CD4-positive, alpha-beta T cell (primary cell): ENCODE data around the gene TMEM203. TPM values are rescaled to one million over a fixed set of nuclear protein-coding genes. Genes with fewer than 3 reads are reported as not detected.

ENCODE experiments used
- ATAC-seq: fragments of 200-7000 bp; cut with Tn5 transposase; one replicate; pipeline ENCODE4 v1.10.0; 2022; ENCODE audit warnings: mild to moderate bottlenecking; ENCODE audit not compliant: poor library complexity
- CTCF ChIA-PET: fragments of 350-600 bp; sonication (Branson Sonifier 250); formaldehyde crosslinking; loops from one replicate; lab custom pipeline; 2021; ENCODE audit warnings: antibody characterized with exemption, inconsistent platforms; lab: Charles Lee
- POLR2A ChIA-PET: fragments of 350-600 bp; sonication (Branson Sonifier 250); formaldehyde crosslinking; loops from one replicate; lab custom pipeline; 2021; ENCODE audit warnings: antibody characterized with exemption, inconsistent platforms; lab: Charles Lee
- DNase-seq, 14 experiments: peaks; one replicate each; pipeline ENCODE4 v3.0.0-alpha.2; 2013 to 2020; ENCODE audit warnings: mixed read lengths in 2 of 14
- H3K27ac ChIP-seq, 2 donors: one replicate each; pipeline versions ENCODE4 v1.5.1 to v1.7.0; 2013; ENCODE audit warnings: low read length in 2 of 2, low read depth in 1 of 2, mild to moderate bottlenecking in 1 of 2
- H3K27me3 ChIP-seq, 2 experiments: 1 replicate in 1 of 2; 2 replicates in 1 of 2; pipeline versions ENCODE4 v1.6.1 to v1.7.0; 2013; ENCODE audit warnings: low read length in 2 of 2, control low read depth in 1 of 2, mild to moderate bottlenecking in 1 of 2, moderate library complexity in 1 of 2; ENCODE audit not compliant: insufficient read depth in 2 of 2, control insufficient read depth in 1 of 2
- H3K36me3 ChIP-seq: one replicate; pipeline ENCODE4 v1.6.1; 2013; ENCODE audit warnings: low read length, control low read depth; ENCODE audit not compliant: insufficient read depth
- H3K4me1 ChIP-seq: one replicate; pipeline ENCODE4 v1.6.1; 2013; ENCODE audit warnings: low read length, control low read depth; ENCODE audit not compliant: insufficient read depth
- H3K4me3 ChIP-seq: one replicate; pipeline ENCODE4 v1.5.1; 2013; ENCODE audit warnings: mild to moderate bottlenecking, low read length, moderate library complexity
- H3K9me3 ChIP-seq, 2 experiments: 1 replicate in 1 of 2; 2 replicates in 1 of 2; pipeline versions ENCODE4 v1.6.1 to v1.7.0; 2013; ENCODE audit warnings: low read length in 2 of 2, mild to moderate bottlenecking in 2 of 2, control low read depth in 1 of 2, moderate library complexity in 1 of 2; ENCODE audit not compliant: control insufficient read depth in 1 of 2, insufficient read depth in 1 of 2
- H3K27ac Mint-ChIP-seq: one replicate; pipeline ENCODE4 v1.8.0; 2020; ENCODE audit warnings: mixed read lengths
- H3K27me3 Mint-ChIP-seq: one replicate; pipeline ENCODE4 v1.8.0; 2021; ENCODE audit warnings: mixed read lengths
- H3K36me3 Mint-ChIP-seq: one replicate; pipeline ENCODE4 v1.8.0; 2021; ENCODE audit warnings: low read depth, mixed read lengths
- H3K4me1 Mint-ChIP-seq: one replicate; pipeline ENCODE4 v1.8.0; 2021; ENCODE audit warnings: low read depth, mixed read lengths
- H3K4me3 Mint-ChIP-seq: one replicate; pipeline ENCODE4 v1.8.0; 2020; ENCODE audit warnings: mild to moderate bottlenecking, mixed read lengths
- H3K9me3 Mint-ChIP-seq: one replicate; pipeline ENCODE4 v1.8.0; 2020; ENCODE audit warnings: mixed read lengths
- intact Hi-C, 2 experiments: fragments of 100-400 bp; cut with DNase I in 1 of 2; cut with micrococcal nuclease in 1 of 2; formaldehyde crosslinking; loops; one replicate each; pipeline versions ENCODE4 v1.15.1 to v1.9.0; 2023 to 2025; cut with DNase I, micrococcal nuclease
- total RNA-seq, 174 experiments: library from RNA in 2 of 174; stranded (reverse) in 2 of 174; gene quantifications; one replicate each; pipeline ENCODE4 v1.2.3 and lab custom pipeline; 2021 to 2026
- TF ChIP-seq, protein P1 (sequence below): fragments of 200-600 bp; IDR thresholded peaks from one replicate; pipeline ENCODE4 v1.8.0; 2022; ENCODE audit warnings: antibody characterized with exemption, mild to moderate bottlenecking

Gene TMEM203
- total RNA-seq, 2 experiments from 2014 or later, result 18.2 to 18.7 TPM

DNA sequence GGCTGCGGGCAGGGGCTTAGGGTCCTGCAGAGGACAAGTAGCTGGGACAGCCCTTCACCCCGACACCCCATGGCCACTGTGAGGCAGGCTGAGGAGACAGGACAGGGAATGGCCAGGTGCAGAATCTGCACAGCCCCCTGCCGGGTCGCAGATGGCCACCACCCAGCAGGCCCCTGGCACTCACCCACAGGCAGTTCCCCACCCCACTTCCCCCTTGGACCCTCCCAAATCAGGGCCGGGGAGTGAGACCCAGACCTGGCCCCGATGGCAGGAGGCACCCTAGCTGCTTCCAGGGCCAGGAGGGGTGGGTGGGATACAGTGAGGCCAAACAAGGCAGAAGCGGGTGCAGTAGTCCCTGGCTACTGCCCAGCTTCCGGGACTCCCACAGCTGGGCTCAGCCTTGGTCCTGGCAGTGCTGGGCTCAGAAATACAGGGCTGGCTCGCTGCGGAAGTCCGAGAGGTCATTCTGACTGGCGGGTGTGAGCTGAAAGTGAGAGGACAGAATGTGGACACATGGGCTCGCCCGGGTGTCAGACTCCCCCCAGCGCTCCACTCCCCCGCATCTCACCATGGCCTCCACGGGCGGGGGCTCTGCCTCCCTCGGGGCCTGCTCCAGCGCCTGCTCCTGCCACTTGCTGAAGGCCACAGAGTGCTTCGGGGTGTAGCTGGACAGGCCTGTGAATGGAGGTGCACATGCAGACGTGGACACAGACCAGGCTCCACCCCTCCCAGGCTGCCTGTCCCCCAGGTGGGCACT lies 13.6 kb downstream of the TMEM203 start:
- ATAC-seq (no peak), DNase-seq (no peak)
- intact Hi-C loops, result no loop called here
- no peak overlapping the region for H3K27ac ChIP-seq
- H3K27ac Mint-ChIP-seq, result no peak overlapping the region
- peaks cover 25% of the 10 kb centered on the region for H3K36me3 Mint-ChIP-seq
- POLR2A ChIA-PET, result interaction anchor here (0.8 to 1.3 kb wide), 4 partner anchors 9 to 32 kb away, joined by 3 to 4 read pairs (median 3); partner anchors contain the start of gene TPRN
- no peaks in the 10 kb centered on the region for H3K27me3 ChIP-seq
- CTCF ChIA-PET, result interaction anchor here (0.5 kb wide), 1 partner anchor 62 kb away, joined by 3 read pairs; no protein-coding TSS in a partner anchor
- no peaks in the 10 kb centered on the region for H3K9me3 ChIP-seq
- no peak overlapping the region for H3K4me3 ChIP-seq
- H3K9me3 Mint-ChIP-seq, result no peaks in the 10 kb centered on the region
- peaks cover 32% of the 10 kb centered on the region for H3K4me1 ChIP-seq
- TF ChIP-seq, protein P1, sequence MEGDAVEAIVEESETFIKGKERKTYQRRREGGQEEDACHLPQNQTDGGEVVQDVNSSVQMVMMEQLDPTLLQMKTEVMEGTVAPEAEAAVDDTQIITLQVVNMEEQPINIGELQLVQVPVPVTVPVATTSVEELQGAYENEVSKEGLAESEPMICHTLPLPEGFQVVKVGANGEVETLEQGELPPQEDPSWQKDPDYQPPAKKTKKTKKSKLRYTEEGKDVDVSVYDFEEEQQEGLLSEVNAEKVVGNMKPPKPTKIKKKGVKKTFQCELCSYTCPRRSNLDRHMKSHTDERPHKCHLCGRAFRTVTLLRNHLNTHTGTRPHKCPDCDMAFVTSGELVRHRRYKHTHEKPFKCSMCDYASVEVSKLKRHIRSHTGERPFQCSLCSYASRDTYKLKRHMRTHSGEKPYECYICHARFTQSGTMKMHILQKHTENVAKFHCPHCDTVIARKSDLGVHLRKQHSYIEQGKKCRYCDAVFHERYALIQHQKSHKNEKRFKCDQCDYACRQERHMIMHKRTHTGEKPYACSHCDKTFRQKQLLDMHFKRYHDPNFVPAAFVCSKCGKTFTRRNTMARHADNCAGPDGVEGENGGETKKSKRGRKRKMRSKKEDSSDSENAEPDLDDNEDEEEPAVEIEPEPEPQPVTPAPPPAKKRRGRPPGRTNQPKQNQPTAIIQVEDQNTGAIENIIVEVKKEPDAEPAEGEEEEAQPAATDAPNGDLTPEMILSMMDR, result no peak
- no peaks in the 10 kb centered on the region for H3K27me3 Mint-ChIP-seq
- H3K4me3 Mint-ChIP-seq, result no peak overlapping the region
- peaks cover 19% of the 10 kb centered on the region for H3K4me1 Mint-ChIP-seq
- peaks cover 20% of the 10 kb centered on the region for H3K36me3 ChIP-seq

DNA sequence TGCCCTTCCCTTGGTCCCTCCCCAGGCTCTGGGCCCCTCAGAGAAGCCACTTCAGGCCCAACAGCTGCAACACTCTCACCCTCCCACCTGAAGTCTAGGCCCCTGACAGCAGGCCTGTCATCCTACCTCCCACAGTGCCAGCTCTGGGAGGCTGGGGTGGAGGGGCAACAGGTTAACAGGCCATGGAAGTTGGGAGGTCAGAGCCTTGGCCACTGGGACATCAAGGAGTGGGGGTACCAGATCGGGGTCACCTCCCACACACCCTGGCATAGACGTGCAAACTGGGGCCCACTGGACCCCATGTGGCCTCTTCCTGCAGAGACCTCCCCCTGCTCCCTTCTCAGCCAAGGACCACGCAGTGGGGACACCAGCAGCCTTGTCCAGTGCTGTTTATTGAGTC lies 14.2 kb downstream of the TMEM203 start:
- H3K27me3 ChIP-seq, result no peaks in the 10 kb centered on the region
- DNase-seq, result no peak
- peaks cover 39% of the 10 kb centered on the region for H3K4me1 ChIP-seq
- Mint-ChIP-seq H3K9me3 (no peaks in the 10 kb centered on the region), H3K4me3 (no peak overlapping the region), H3K27ac (peak overlapping the region; percentile 67), H3K36me3 (peaks cover 31% of the 10 kb centered on the region), H3K4me1 (peaks cover 25% of the 10 kb centered on the region), H3K27me3 (no peaks in the 10 kb centered on the region)
- no peak overlapping the region for H3K27ac ChIP-seq
- ChIA-PET CTCF (interaction anchor here (0.5 kb wide), 1 partner anchor 61 kb away, joined by 3 read pairs; no protein-coding TSS in a partner anchor), POLR2A (interaction anchor here (0.8 to 1.3 kb wide), 2 partner anchors 10 to 33 kb away, joined by 3 read pairs; no protein-coding TSS in a partner anchor)
- no peak overlapping the region for H3K4me3 ChIP-seq
- H3K9me3 ChIP-seq, result no peaks in the 10 kb centered on the region
- TF ChIP-seq, protein P1, result no peak
- H3K36me3 ChIP-seq, result peaks cover 25% of the 10 kb centered on the region
- intact Hi-C loops, result no loop called here
- no peak for ATAC-seq

DNA sequence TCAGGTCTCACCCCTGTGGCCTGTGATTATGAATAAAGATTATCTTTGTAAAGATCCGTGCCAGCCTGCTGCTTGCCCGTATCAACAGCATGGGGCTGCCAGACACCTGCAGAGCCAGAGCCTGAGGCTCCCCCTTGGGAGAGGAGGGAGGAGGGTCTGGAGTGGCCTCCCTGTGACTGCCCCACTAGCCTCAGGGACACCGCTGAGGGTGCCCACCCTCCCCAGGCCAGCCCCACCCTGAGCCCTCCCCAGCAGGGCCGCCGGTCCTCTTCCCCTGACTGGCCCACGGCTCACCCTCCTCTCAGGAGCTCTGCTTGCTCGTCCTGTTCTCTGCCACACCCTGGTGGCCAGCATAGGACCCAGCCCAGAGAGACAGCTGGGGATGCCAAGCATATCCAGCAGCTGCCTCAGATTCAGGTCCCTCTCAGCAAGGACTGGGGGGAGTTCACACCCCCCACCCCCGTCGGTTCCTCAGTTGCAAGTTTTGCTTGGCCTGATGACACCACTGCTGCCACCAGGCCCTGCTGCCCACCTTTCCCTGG lies 15.1 kb downstream of the TMEM203 start:
- Histone ChIP-seq H3K27ac (peak overlapping the region in 1 of 2 donors; percentile 86), H3K4me3 (no peak overlapping the region), H3K9me3 (no peaks in the 10 kb centered on the region), H3K4me1 (peaks cover 46% of the 10 kb centered on the region), H3K27me3 (no peaks in the 10 kb centered on the region), H3K36me3 (peaks cover 30% of the 10 kb centered on the region)
- Mint-ChIP-seq H3K4me3 (peak overlapping the region; percentile 94), H3K36me3 (peaks cover 37% of the 10 kb centered on the region), H3K27me3 (no peaks in the 10 kb centered on the region), H3K27ac (peak overlapping the region; percentile 67), H3K9me3 (no peaks in the 10 kb centered on the region), H3K4me1 (peaks cover 25% of the 10 kb centered on the region)
- no peak for ATAC-seq
- TF ChIP-seq, protein P1, result no peak
- POLR2A ChIA-PET, result interaction anchor here (1.3 to 3.5 kb wide), 3 partner anchors 33 to 50 kb away, joined by 3 to 22 read pairs (median 17); partner anchors contain the start of genes RNF208 and TUBB4B
- no peak for DNase-seq
- CTCF ChIA-PET, result interaction anchor here (1.2 to 2.8 kb wide), 3 partner anchors 10 to 155 kb away, joined by 3 to 9 read pairs (median 6); partner anchors contain the start of gene TPRN
- intact Hi-C loops, result no loop called here
